A549 (cell line): Measurements from ENCODE around the gene CLPX. TPM values are rescaled to one million over a fixed set of nuclear protein-coding genes. Genes with fewer than 3 reads are reported as not detected.

Experiments
- ATAC-seq, 2 experiments: fragments of 200-7000 bp in 1 of 2; fragments of >200 bp in 1 of 2; cut with Nextera tagmentation in 1 of 2; cut with Tn5 transposase in 1 of 2; 3 replicates each; pipeline versions ENCODE4 v1.8.0 to v1.9.1; 2018 to 2020; ENCODE audit warnings: mild to moderate bottlenecking in 1 of 2, moderate library complexity in 1 of 2
- CTCF ChIA-PET: fragments of 300-600 bp; sonication (Branson Sonifier 250); formaldehyde crosslinking; extraction: SDS; loops from one replicate; lab custom pipeline; 2021; ENCODE audit warnings: antibody characterized with exemption, inconsistent platforms; lab: Yijun Ruan, JAX
- POLR2A ChIA-PET: fragments of 350-600 bp; formaldehyde crosslinking; extraction: SDS; loops from one replicate; lab custom pipeline; 2021; ENCODE audit warnings: antibody characterized with exemption, inconsistent platforms; lab: Yijun Ruan, JAX
- DNase-seq, 2 experiments: peaks; one replicate each; pipeline versions ENCODE4 v3.0.0 to v3.0.0-alpha.2; 2011 to 2016; ENCODE audit warnings: low read depth in 1 of 2, low spot score in 1 of 2
- FAIRE-seq: peaks from 2 replicates; lab custom pipeline; 2011; peaks lifted over from hg19 to GRCh38; lab: Jason Lieb, UNC
- H3K27ac ChIP-seq, 2 experiments: fragments of >200 bp; sonication (Bioruptor Twin); formaldehyde crosslinking; 3 replicates each; pipeline ENCODE4 v1.5.1; 2016 to 2017
- H3K4me1 ChIP-seq: fragments of >200 bp; sonication (Bioruptor Twin); formaldehyde crosslinking; 3 replicates; pipeline ENCODE4 v1.6.1; 2016
- H3K4me2 ChIP-seq: fragments of >200 bp; sonication (Bioruptor Twin); formaldehyde crosslinking; 3 replicates; pipeline ENCODE4 v1.6.1; 2016
- H3K4me3 ChIP-seq: fragments of >200 bp; sonication (Bioruptor Twin); formaldehyde crosslinking; 3 replicates; pipeline ENCODE4 v1.5.1; 2016
- H3K9me3 ChIP-seq: fragments of >200 bp; sonication (Bioruptor Twin); formaldehyde crosslinking; 3 replicates; pipeline ENCODE4 v1.6.1; 2016
- BCL3 ChIP-seq: fragments of >200 bp; sonication (Bioruptor Twin); formaldehyde crosslinking; IDR thresholded peaks from 3 replicates; pipeline ENCODE4 v1.6.1; 2016
- CBX2 ChIP-seq: fragments of 200-600 bp; sonication (generic); IDR thresholded peaks from 2 replicates; pipeline ENCODE4 v1.6.1; 2016; ENCODE audit warnings: low read depth, mild to moderate bottlenecking, borderline replicate concordance
- CBX8 ChIP-seq: fragments of 200-600 bp; sonication (generic); IDR thresholded peaks from 2 replicates; pipeline ENCODE4 v1.6.1; 2016
- CHD4 ChIP-seq: fragments of 200-600 bp; sonication (generic); IDR thresholded peaks from 2 replicates; pipeline ENCODE4 v1.6.1; 2016; ENCODE audit warnings: antibody characterized with exemption, mild to moderate bottlenecking, borderline replicate concordance
- EHMT2 ChIP-seq: fragments of 200-600 bp; sonication (generic); IDR thresholded peaks from 2 replicates; pipeline ENCODE4 v1.6.1; 2016; ENCODE audit warnings: antibody characterized with exemption, low read depth, mild to moderate bottlenecking, moderate library complexity
- EP300 ChIP-seq, 2 experiments: fragments of >200 bp; sonication (Bioruptor Twin); formaldehyde crosslinking; IDR thresholded peaks; 2 replicates in 1 of 2; 3 replicates in 1 of 2; pipeline ENCODE4 v1.6.1; 2016 to 2017
- ESRRA ChIP-seq: fragments of 150-350 bp; IDR thresholded peaks from 2 replicates; pipeline ENCODE4 v1.6.1; 2014; ENCODE audit warnings: mild to moderate bottlenecking, low read length, borderline replicate concordance
- FOSB ChIP-seq: fragments of 250-450 bp; sonication (Bioruptor Pico); IDR thresholded peaks from 2 replicates; pipeline ENCODE4 v1.5.0; 2020; ENCODE audit warnings: mild to moderate bottlenecking, moderate library complexity
- FOSL2 ChIP-seq, 2 experiments: fragments of 450-650 bp in 1 of 2; fragments of >200 bp in 1 of 2; sonication (Bioruptor Twin) in 1 of 2; formaldehyde crosslinking; IDR thresholded peaks; 2 replicates each; pipeline versions ENCODE4 v1.5.0 to v1.6.1; 2016 to 2020; ENCODE audit warnings: mild to moderate bottlenecking in 1 of 2, moderate library complexity in 1 of 2
- FOXS1 ChIP-seq: fragments of 250-450 bp; sonication (Bioruptor Pico); IDR thresholded peaks from 2 replicates; pipeline ENCODE4 v1.5.0; 2020; ENCODE audit warnings: mild to moderate bottlenecking, moderate library complexity
- GATA3 ChIP-seq: IDR thresholded peaks from 2 replicates; pipeline ENCODE4 v1.6.1; 2012; ENCODE audit warnings: borderline replicate concordance
- HDAC2 ChIP-seq: fragments of 200-600 bp; sonication (generic); IDR thresholded peaks from 2 replicates; pipeline ENCODE4 v1.6.1; 2016
- HES2 ChIP-seq: fragments of >200 bp; sonication (Bioruptor Twin); formaldehyde crosslinking; IDR thresholded peaks from 2 replicates; pipeline ENCODE4 v1.6.1; 2016
- HEYL ChIP-seq: fragments of 250-450 bp; sonication (Bioruptor Pico); IDR thresholded peaks from 2 replicates; pipeline ENCODE4 v1.8.0; 2021; ENCODE audit warnings: mild to moderate bottlenecking, moderate library complexity
- HOXA7 ChIP-seq: fragments of 250-450 bp; sonication (Bioruptor Pico); IDR thresholded peaks from 2 replicates; pipeline ENCODE4 v1.5.0; 2020; ENCODE audit warnings: mild to moderate bottlenecking, moderate library complexity
- HOXB13 ChIP-seq: fragments of 250-450 bp; sonication (Bioruptor Pico); IDR thresholded peaks from 2 replicates; pipeline ENCODE4 v1.5.0; 2020; ENCODE audit warnings: low read depth, mild to moderate bottlenecking, moderate library complexity
- KDM1A ChIP-seq: fragments of 200-600 bp; sonication (generic); IDR thresholded peaks from 2 replicates; pipeline ENCODE4 v1.6.1; 2016; ENCODE audit warnings: low read depth, mild to moderate bottlenecking
- KDM5A ChIP-seq: fragments of 200-600 bp; sonication (generic); IDR thresholded peaks from 2 replicates; pipeline ENCODE4 v1.6.1; 2016; ENCODE audit warnings: antibody characterized with exemption, mild to moderate bottlenecking
- MAZ ChIP-seq: fragments of 150-350 bp; IDR thresholded peaks from 2 replicates; pipeline ENCODE4 v1.6.1; 2014; ENCODE audit warnings: antibody characterized with exemption, low read depth, low read length, borderline replicate concordance
- MYC ChIP-seq: IDR thresholded peaks from 2 replicates; pipeline ENCODE4 v1.6.1; 2012; ENCODE audit warnings: mild to moderate bottlenecking, inconsistent platforms, low read length, improper control_type of control experiment, borderline replicate concordance
- NPAS2 ChIP-seq: fragments of 250-450 bp; sonication (Bioruptor Pico); IDR thresholded peaks from 2 replicates; pipeline ENCODE4 v1.8.0; 2022; ENCODE audit warnings: mild to moderate bottlenecking, moderate library complexity, borderline replicate concordance
- PHF8 ChIP-seq: fragments of 200-600 bp; sonication (generic); IDR thresholded peaks from 2 replicates; pipeline ENCODE4 v1.6.1; 2016; ENCODE audit warnings: low read depth, mild to moderate bottlenecking, antibody characterized with exemption, moderate library complexity, borderline replicate concordance
- POLR2A ChIP-seq: IDR thresholded peaks from 2 replicates; pipeline ENCODE4 v1.6.1; 2012; ENCODE audit warnings: mild to moderate bottlenecking, low read length
- RARB ChIP-seq: fragments of 250-450 bp; sonication (Bioruptor Pico); IDR thresholded peaks from 2 replicates; pipeline ENCODE4 v1.8.0; 2021; ENCODE audit warnings: mild to moderate bottlenecking, moderate library complexity
- RCOR1 ChIP-seq: fragments of 150-350 bp; IDR thresholded peaks from 2 replicates; pipeline ENCODE4 v1.6.1; 2014; ENCODE audit warnings: antibody characterized with exemption, low read length, low read depth
- TP53 ChIP-seq: fragments of 250-450 bp; sonication (Bioruptor Pico); IDR thresholded peaks from 2 replicates; pipeline ENCODE4 v1.5.0; 2021; ENCODE audit warnings: mild to moderate bottlenecking, moderate library complexity
- USF2 ChIP-seq: fragments of 450-650 bp; IDR thresholded peaks from 2 replicates; pipeline ENCODE4 v1.6.1; 2014; ENCODE audit warnings: antibody characterized with exemption
- ZC3H11A ChIP-seq: fragments of 450-650 bp; IDR thresholded peaks from 2 replicates; pipeline ENCODE4 v1.6.1; 2014; ENCODE audit warnings: antibody characterized with exemption, mild to moderate bottlenecking
- ZSCAN20 ChIP-seq: fragments of 250-450 bp; sonication (Bioruptor Pico); IDR thresholded peaks from 2 replicates; pipeline ENCODE4 v1.8.0; 2022; ENCODE audit warnings: mild to moderate bottlenecking, moderate library complexity
- WGBS: methylation state at CpG from one replicate; pipeline ENCODE4 v1.1.6; 2017; ENCODE audit errors: missing lambda C conversion rate; 5-methylcytosine and 5-hydroxymethylcytosine counted together
- polyA plus RNA-seq, 4 experiments: library from polyadenylated mRNA; depleted of rRNA in 3 of 4; stranded (reverse); fragments of >200 nt; fragmentation: RNase III in 1 of 4; extraction: RNeasy Plus Mini Kit Qiagen cat#74134 plus additional on column Dnase treatment in 1 of 4; gene quantifications; 2 replicates in 3 of 4; 3 replicates in 1 of 4; pipeline ENCODE4 v1.2.3, GENCODE V29; 2011 to 2017

Gene CLPX
- polyA plus RNA-seq, 2 of the 4 experiments (the other 2 are of a cell fraction) = 55.4 to 113 TPM

GRCh38 chr15:65211482-65211982 lies 26.4 kb upstream of the CLPX start:
- 56% methylated on average over 6 of the region's 6 CpGs for WGBS
- FAIRE-seq (no peak), ATAC-seq (peak in 1 of 2 experiments; percentile 14; a peak in 3 of 6 replicates), DNase-seq (no peak)
- Histone ChIP-seq H3K4me2 (no peak overlapping the region), H3K27ac (peak overlapping the region in 1 of 2 experiments; percentile 9; a peak in 1 of 6 replicates), H3K9me3 (no peaks in the 10 kb centered on the region), H3K4me1 (peaks cover 7% of the 10 kb centered on the region; the same call in 1 of the 3 replicates), H3K4me3 (no peak overlapping the region)
- ChIA-PET POLR2A (interaction anchor here (0.6 kb wide), 1 partner anchor 75 kb away, joined by 3 read pairs; the partner anchor contains the start of gene PARP16), CTCF (interaction anchor here (0.8 to 2.7 kb wide), 14 partner anchors 9 to 172 kb away, joined by 3 to 17 read pairs (median 5); partner anchors contain the start of gene CLPX)
- no peak for TF ChIP-seq RCOR1
- TF ChIP-seq BCL3 = no peak
- no peak for TF ChIP-seq KDM5A
- no peak for TF ChIP-seq KDM1A
- no peak for TF ChIP-seq HOXB13 (CRISPR knock-in tag)
- TF ChIP-seq PHF8 = no peak
- no peak for TF ChIP-seq TP53
- no peak for TF ChIP-seq NPAS2
- no peak for TF ChIP-seq MAZ
- TF ChIP-seq HDAC2 = no peak
- no peak for TF ChIP-seq HOXA7 (CRISPR knock-in tag)
- TF ChIP-seq MYC = no peak
- TF ChIP-seq CBX2 = no peak
- TF ChIP-seq ZSCAN20 (CRISPR knock-in tag) = no peak

GRCh38 chr15:65210770-65211481 lies 25.8 kb upstream of the CLPX start, which contains the start of gene CILP:
Gene CILP, minus strand, starts transcription at chr15:65211473. Its CDS starts 1,718 bp downstream, at chr15:65209755.
- no peak for TF ChIP-seq POLR2A
- no peak for TF ChIP-seq EHMT2
- TF ChIP-seq, all 56 proteins: peak for 0
- 92% methylated on average over 8 of the region's 8 CpGs for WGBS
- ATAC-seq = 0 out of 6 replicates have a peak, but pooled peaks of 1 of the 2 experiments have one; percentile 10
- ChIA-PET POLR2A (interaction anchor here (0.6 kb wide), 1 partner anchor 76 kb away, joined by 3 read pairs; the partner anchor contains the start of gene PARP16), CTCF (interaction anchor here (1.0 to 2.7 kb wide), 7 partner anchors 8 to 173 kb away, joined by 3 to 17 read pairs (median 6); no protein-coding TSS in a partner anchor)
- DNase-seq = no peak
- no peak within 1 kb of the TSS for H3K4me2 ChIP-seq
- no peak within 1 kb of the TSS for H3K4me3 ChIP-seq
- H3K9me3 ChIP-seq = no peaks in the 10 kb centered on the region
- FAIRE-seq = no peak
- peak within 1 kb of the TSS in 1 of 2 experiments; percentile 9; a peak in 1 of 6 replicates for H3K27ac ChIP-seq
- H3K4me1 ChIP-seq = peaks cover 7% of the 10 kb centered on the region; the same call in 1 of the 3 replicates

- Histone ChIP-seq H3K27ac (0 out of 6 replicates have a peak overlapping the region, but pooled peaks of 1 of the 2 experiments have one; percentile 2), H3K4me1 (peaks cover 7% of the 10 kb centered on the region; the same call in 1 of the 3 replicates), H3K9me3 (no peaks in the 10 kb centered on the region), H3K4me2 (no peak overlapping the region), H3K4me3 (no peak overlapping the region)
- DNase-seq = no peak
- ChIA-PET CTCF (interaction anchor here (1.3 to 3.7 kb wide), 5 partner anchors 9 to 61 kb away, joined by 3 to 35 read pairs (median 5); no protein-coding TSS in a partner anchor), POLR2A (interaction anchor here (1.5 kb wide), 1 partner anchor 95 kb away, joined by 6 read pairs; the partner anchor contains the start of gene RNU5B-1)
- 90% methylated on average over 17 of the region's 17 CpGs for whole genome bisulfite sequencing
- no peak for FAIRE-seq
- ATAC-seq = no peak
- TF ChIP-seq RARB (CRISPR knock-in tag) (no peak), EHMT2 (no peak), CBX8 (no peak), FOSL2 (IDR thresholded peaks at IDR 0.05) (no peak), FOSL2 (CRISPR knock-in tag; IDR thresholded peaks at IDR 0.05) (no peak), TP53 (no peak), HES2 (no peak), FOXS1 (CRISPR knock-in tag) (no peak), GATA3 (no peak), HEYL (CRISPR knock-in tag) (no peak), HDAC2 (no peak), CHD4 (no peak), POLR2A (no peak), USF2 (no peak), KDM1A (no peak), ZC3H11A (no peak), ESRRA (no peak), HOXA7 (CRISPR knock-in tag) (no peak), FOSB (no peak), EP300 (IDR thresholded peaks at IDR 0.05) (no peak)
Measured at GRCh38 chr15:65209701-65210643, 24.8 kb upstream of the CLPX start.
